GM18909 (cell line): ENCODE measurements around the gene PHPT1.
"Not testable (repeated sequence)": the region's sequence is repeated elsewhere in the genome, so short reads cannot be mapped to it uniquely, and the experiment has no call there.

Experiments
- ATAC-seq: cut with Tn5 transposase; IDR thresholded peaks from one replicate; pipeline ENCODE4 v1.9.1; 2021; ENCODE audit warnings: mild to moderate bottlenecking; ENCODE audit not compliant: unreplicated experiment, poor library complexity

The PHPT1 gene

GRCh38 chr9:136835932-136836904 lies 13.0 kb upstream of the PHPT1 start:
- ATAC-seq: no peak

GRCh38 chr9:136837146-136837855 lies 11.9 kb upstream of the PHPT1 start:
- ATAC-seq: no peak

DNA sequence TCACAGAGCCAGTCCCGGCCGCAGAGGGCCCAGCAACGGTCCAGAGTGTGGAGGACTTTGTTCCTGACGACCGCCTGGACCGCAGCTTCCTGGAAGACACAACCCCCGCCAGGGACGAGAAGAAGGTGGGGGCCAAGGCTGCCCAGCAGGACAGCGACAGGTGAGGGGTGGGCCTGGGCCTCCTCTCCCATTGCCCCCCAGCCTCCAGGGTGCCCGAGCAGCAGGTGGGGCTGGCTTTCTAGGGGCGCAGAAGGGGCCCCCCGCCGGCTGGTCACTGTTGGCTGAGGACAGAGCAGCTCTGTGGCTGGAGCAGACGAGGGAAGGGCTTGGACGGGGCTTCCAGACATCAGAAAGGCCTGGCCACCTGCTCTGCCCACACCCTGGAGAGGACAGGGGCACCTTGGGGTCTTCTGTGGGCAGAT lies 11.3 kb upstream of the PHPT1 start:
- not testable (repeated sequence) for ATAC-seq

- ATAC-seq: no peak
Measured at GRCh38 chr9:136838314-136839228, 10.6 kb upstream of the PHPT1 start.

DNA sequence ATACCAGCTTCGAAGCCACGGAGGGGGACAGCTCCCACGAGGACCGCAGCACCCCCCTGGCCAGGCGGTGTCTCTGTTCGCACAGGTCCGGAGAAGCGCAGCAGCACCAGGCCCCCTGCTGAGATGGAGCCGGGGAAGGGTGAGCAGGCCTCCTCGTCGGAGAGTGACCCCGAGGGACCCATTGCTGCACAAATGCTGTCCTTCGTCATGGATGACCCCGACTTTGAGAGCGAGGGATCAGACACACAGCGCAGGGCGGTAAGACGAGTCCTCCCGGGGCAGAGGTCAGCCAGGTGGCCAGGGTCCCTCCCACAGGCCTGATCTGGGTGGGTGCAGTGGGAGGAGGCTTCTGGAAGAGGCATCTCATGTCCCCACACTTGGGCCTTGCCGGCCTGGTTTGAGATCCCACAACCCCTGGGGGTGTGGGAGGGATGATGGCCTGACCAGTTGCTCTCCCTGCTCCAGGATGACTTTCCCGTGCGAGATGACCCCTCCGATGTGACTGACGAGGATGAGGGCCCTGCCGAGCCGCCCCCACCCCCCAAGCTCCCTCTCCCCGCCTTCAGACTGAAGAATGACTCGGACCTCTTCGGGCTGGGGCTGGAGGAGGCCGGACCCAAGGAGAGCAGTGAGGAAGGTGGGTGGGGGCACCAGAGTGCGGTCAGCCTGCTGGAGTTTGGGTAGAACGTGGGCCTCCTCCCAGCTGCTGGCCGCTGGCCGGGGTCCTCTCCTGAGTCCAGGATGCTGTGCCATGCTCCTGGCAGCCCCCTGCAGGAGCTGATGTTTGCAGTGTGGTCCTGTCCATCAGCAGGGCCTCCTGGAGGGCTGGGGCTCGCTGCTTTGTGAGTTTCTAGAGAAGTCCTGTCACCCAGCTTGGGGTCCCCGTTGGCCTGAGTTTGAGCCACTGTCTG lies 9.7 kb upstream of the PHPT1 start:
- ATAC-seq: no peak

GRCh38 chr9:136840140-136840876 lies 8.9 kb upstream of the PHPT1 start:
- no peak for ATAC-seq

DNA sequence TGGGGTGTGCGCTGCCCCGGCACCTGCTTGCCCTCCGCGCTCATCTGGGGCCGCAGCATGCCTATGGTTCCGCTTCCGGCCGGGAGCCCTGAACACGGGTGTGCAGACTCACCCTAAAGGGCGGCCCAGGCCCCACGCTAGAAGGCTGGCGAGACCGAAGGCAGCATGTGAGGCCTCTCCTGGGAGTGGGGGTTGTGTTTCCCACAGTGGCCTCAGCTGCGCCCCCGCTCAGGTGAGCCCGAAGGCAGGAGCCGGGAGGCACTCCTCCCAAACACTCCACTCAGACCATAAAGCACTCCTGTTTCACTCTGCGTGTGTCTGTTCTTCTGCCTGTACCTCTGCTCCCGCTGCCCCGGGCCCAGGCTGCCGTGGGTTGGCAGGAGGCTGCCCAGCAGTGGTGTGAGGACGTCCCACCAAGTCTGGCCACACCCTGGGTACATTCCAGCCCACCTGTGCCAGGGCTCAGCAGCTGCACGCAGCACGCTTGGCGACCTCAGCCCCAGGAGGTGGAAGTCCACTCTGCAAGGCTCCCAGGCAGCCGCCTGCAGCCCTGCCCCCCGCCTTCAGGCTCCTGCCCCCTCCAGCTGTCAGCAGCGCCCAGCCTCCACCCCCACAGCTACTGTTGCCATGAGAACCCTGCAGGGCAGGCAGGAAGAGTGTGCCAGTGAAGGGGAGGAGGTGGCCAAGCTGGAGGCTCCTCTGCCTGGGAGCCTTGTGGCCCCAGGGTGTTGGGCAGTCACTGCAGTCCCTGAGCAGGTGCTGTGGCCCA lies 8.1 kb upstream of the PHPT1 start:
- ATAC-seq: no peak

DNA sequence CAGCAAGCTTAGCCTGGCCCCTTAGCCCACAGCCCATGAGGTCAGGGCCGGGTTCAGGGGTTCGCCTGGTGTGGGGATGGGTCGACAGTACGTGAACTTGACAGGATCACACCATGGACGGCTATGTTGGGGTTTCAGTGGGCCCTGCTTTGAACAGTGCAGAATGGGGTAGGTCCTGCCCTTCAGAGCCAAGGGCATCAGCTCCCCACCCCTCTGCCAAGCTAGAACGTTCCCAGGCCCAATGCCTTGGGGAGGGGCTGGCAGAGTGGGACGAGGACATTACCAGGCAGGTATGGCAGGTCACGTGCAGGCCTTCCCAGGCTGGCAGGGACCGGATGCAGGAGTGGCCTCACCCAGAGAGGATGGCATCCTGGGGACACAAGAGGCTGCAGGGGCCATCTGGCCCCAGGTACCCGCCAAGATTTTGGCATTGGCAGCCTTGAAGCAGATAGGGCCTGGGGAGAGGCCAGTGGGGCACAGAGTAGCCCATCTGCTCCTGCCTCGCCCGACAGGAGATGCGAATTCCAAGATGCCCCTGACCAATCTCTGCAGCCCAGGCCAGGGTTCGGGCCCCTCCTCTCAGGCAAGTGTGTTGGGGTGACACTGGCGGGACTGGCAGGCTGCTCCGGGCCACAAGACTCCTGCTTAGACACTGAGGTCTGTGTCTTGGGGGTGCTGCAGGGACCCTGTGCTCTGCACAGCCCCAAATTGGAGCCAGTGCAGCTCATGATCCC lies 7.4 kb upstream of the PHPT1 start:
- not testable (repeated sequence) for ATAC-seq

GRCh38 chr9:136842380-136842948 lies 6.7 kb upstream of the PHPT1 start, which contains the start of gene AJM1:
Gene AJM1 (plus strand): TSS chr9:136842478. CDS start chr9:136844415, 1,937 bp downstream.
- ATAC-seq: peak; percentile 74

DNA sequence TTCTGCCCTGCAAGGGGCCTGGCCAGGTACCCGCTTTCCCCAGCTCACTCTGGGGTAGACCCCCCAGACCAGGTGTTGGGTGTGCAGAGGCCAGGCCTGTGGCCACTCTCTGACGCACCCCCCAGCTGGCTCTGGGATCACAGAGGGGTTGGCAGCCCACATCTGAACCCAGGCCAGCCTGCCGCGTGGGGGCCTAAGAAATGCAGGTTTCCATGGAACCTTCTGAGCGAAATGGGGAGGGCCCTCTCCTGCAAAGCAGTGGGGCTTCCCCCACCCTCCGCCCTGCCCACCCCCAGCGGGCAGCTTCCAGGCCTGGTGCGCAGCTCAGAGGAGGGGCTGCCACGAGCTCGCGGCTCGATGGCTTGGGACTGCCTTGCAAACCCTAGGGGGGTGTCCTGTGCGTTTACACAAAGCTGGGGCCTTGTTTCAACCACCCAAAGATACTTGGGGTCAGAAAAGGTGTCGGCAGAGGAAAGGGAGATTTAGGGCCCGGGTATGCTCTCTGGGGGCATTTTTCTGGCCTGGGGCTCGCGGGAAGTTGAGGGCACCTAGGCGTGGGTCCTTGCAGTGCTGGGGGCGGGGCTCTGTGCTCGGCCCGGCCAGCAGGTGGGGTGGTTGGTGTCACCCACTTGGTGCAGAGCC lies 5.9 kb upstream of the PHPT1 start:
- not testable (repeated sequence) for ATAC-seq

DNA sequence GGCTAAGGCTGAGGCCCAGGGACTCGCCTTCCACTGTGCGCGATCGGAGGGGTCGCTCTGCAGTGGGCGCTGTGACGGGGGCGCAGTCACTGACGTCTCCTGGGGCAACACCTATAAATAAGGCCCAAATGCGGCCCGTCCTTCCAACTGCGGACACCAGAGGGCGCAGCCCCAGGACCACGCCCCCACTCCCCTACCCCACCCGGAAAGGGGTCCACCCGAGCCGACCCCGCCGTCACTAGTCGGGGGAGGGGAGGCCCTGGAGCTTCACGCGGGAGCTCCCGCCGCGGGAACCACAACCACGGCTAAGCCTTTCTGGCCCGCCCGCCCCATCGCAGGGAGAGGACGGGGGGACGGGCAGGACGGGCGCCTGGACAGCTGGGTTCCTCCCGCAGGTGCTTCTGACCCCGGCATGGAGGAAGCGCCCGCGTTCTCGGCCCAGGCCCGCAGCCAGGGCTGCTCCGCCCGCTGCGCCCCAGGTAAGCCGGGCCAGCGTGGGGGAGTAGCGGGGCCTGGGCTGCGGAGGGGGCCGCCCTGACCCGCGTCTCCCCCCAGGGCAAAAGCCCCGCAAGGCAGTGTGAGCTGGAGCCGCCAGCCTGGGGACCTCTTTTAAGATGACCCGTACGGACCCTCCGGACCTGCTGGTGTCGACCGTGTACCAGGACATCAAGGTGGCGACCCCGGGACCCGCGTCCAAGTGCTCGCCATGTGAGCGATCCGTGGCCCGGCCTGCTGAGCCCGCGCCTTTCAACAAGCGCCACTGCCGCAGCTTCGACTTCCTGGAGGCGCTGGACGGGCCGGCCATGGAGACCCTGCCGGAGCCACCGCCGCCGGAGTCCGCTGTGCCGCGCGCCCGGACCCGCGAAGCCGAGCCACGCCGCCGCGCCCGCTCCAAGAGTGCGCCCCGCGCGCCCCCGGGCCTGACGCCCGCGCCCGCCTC lies 5.1 kb upstream of the PHPT1 start:
- not testable (repeated sequence) for ATAC-seq

GRCh38 chr9:136844761-136845464 lies 4.3 kb upstream of the PHPT1 start:
- no peak for ATAC-seq

GRCh38 chr9:136845465-136846260 lies 3.5 kb upstream of the PHPT1 start:
- no peak for ATAC-seq
